Nephron (organoid): ENCODE measurements around the gene ABCA7.
A peak's percentile ranks its signal among the peaks of the same experiment; 100 is the strongest.

Source experiments
- H3K27ac Mint-ChIP-seq, 3 experiments: 2 replicates each; pipeline ENCODE4 v1.8.0; 2020; ENCODE audit warnings: mixed read lengths in 3 of 3, mild to moderate bottlenecking in 2 of 3, moderate library complexity in 1 of 3
- H3K27me3 Mint-ChIP-seq: 2 replicates; pipeline ENCODE4 v1.8.0; 2021; ENCODE audit warnings: low read depth, mild to moderate bottlenecking, moderate library complexity, mixed read lengths
- H3K36me3 Mint-ChIP-seq: 2 replicates; pipeline ENCODE4 v1.8.0; 2020; ENCODE audit warnings: low read depth, mixed read lengths
- H3K4me1 Mint-ChIP-seq: 2 replicates; pipeline ENCODE4 v1.8.0; 2020; ENCODE audit warnings: mixed read lengths
- H3K4me3 Mint-ChIP-seq, 3 experiments: 2 replicates each; pipeline ENCODE4 v1.8.0; 2020; ENCODE audit warnings: mild to moderate bottlenecking in 3 of 3, mixed read lengths in 3 of 3, moderate library complexity in 2 of 3
- H3K9me3 Mint-ChIP-seq: 2 replicates; pipeline ENCODE4 v1.8.0; 2020; ENCODE audit warnings: mixed read lengths
- TF ChIP-seq, protein P1 (sequence below), 3 experiments: fragments of 200-600 bp; sonication (generic); IDR thresholded peaks; one replicate each; pipeline ENCODE4 v1.5.0; 2021; ENCODE audit warnings: antibody characterized with exemption in 3 of 3; ENCODE audit not compliant: unreplicated experiment in 3 of 3

ABCA7 gene

DNA sequence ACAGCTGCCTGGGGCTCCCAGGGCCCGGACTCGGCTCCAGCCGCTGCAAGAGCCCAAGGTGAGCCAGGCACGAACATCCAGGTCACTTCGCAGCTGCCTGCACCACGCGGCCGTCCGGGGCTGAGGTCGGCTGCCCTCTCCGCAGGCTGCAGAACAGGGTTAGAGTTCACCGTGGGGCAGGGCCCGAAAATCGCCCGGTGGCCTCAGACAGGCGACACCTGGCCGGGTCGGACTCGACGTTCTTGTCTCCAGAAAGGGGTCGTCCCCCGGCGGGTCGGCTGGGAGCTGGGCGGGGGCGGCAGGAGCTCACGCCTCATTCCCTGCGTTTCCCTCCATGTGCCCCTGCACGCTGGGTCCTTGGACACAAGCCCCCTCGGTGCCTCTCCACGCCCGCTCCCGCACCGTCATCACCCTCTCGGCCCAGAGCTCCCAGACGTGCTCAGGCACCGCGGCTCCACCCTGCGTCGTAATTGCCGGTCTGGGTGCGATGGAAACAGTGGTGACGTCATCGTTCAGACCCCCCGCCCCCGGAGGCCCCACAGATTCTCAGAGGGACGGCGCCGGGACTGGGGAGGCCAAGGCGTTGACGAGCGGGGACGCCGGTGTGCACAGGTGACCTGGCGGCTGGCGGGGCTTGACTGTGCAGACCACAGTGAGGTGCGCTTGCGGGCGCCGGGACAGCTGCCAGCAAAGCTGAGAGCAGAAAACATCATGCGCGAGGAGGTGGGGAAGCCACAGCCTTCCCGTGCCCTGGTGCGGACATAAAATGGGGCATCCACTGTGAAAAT is 43.7 kb upstream of the ABCA7 start:
- Mint-ChIP-seq H3K36me3 (peaks cover 4% of the 10 kb centered on the region), H3K27me3 (peaks cover 50% of the 10 kb centered on the region), H3K4me1 (peaks cover 10% of the 10 kb centered on the region), H3K9me3 (no peaks in the 10 kb centered on the region), H3K4me3 (peak overlapping the region in 2 of 3 experiments; percentile 10 to 29), H3K27ac (no peak overlapping the region)
- TF ChIP-seq, protein P1, sequence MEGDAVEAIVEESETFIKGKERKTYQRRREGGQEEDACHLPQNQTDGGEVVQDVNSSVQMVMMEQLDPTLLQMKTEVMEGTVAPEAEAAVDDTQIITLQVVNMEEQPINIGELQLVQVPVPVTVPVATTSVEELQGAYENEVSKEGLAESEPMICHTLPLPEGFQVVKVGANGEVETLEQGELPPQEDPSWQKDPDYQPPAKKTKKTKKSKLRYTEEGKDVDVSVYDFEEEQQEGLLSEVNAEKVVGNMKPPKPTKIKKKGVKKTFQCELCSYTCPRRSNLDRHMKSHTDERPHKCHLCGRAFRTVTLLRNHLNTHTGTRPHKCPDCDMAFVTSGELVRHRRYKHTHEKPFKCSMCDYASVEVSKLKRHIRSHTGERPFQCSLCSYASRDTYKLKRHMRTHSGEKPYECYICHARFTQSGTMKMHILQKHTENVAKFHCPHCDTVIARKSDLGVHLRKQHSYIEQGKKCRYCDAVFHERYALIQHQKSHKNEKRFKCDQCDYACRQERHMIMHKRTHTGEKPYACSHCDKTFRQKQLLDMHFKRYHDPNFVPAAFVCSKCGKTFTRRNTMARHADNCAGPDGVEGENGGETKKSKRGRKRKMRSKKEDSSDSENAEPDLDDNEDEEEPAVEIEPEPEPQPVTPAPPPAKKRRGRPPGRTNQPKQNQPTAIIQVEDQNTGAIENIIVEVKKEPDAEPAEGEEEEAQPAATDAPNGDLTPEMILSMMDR (IDR thresholded peaks at IDR 0.05; ENCODE audit: unreplicated experiment in 3 of 3): no peak

- no peaks in the 10 kb centered on the region for H3K36me3 Mint-ChIP-seq
- TF ChIP-seq, protein P1 (IDR thresholded peaks at IDR 0.05; ENCODE audit: unreplicated experiment in 3 of 3): no peak
- H3K4me3 Mint-ChIP-seq: peak overlapping the region in 2 of 3 experiments; percentile 7 to 59
- no peaks in the 10 kb centered on the region for H3K9me3 Mint-ChIP-seq
- H3K4me1 Mint-ChIP-seq: peaks cover 10% of the 10 kb centered on the region
- H3K27ac Mint-ChIP-seq: no peak overlapping the region
- peaks cover 65% of the 10 kb centered on the region for H3K27me3 Mint-ChIP-seq
These were observed 41.8 kb upstream of the ABCA7 start for GRCh38 chr19:998064-998463.

GRCh38 chr19:999379-999719 is 40.6 kb upstream of the ABCA7 start:
- Mint-ChIP-seq H3K27me3 (peaks cover 71% of the 10 kb centered on the region), H3K36me3 (no peaks in the 10 kb centered on the region), H3K4me3 (peak overlapping the region; percentile 61 to 76 (median 66)), H3K9me3 (no peaks in the 10 kb centered on the region), H3K4me1 (peaks cover 10% of the 10 kb centered on the region), H3K27ac (no peak overlapping the region)
- TF ChIP-seq, protein P1 (IDR thresholded peaks at IDR 0.05; ENCODE audit: unreplicated experiment in 3 of 3): no peak

DNA sequence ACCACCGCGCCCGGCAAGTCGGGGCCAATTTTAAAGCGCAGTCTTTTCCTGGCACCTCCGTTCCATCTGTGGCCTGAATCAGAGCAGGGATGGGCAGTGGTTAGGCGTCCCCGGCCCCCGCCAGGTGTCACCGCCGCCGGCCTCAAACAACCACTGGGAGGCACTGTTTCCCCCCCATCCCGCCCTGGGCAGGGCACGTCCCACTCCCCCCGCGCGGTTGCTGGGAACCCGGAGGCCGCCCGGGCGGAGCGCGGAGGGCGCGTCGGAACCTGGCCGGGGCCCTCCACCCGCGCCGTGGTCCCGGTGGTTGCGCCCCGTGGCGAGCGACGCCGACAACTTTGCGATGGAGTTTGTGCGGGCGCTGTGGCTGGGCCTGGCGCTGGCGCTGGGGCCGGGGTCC is 39.8 kb upstream of the ABCA7 start, which contains the start of gene GRIN3B:
Gene GRIN3B, plus strand, starts transcription at position 325 of the 400 bp plus-strand sequence. Its CDS starts 19 bp downstream, at position 344.
- Mint-ChIP-seq H3K36me3 (no peaks in the 10 kb centered on the region), H3K27ac (no peak within 1 kb of the TSS), H3K4me3 (peak within 1 kb of the TSS; percentile 61 to 76 (median 66)), H3K9me3 (no peaks in the 10 kb centered on the region), H3K27me3 (peaks cover 71% of the 10 kb centered on the region), H3K4me1 (peaks cover 10% of the 10 kb centered on the region)
- TF ChIP-seq, protein P1 (IDR thresholded peaks at IDR 0.05; ENCODE audit: unreplicated experiment in 3 of 3): peak; percentile 53 to 64 (median 64)

DNA sequence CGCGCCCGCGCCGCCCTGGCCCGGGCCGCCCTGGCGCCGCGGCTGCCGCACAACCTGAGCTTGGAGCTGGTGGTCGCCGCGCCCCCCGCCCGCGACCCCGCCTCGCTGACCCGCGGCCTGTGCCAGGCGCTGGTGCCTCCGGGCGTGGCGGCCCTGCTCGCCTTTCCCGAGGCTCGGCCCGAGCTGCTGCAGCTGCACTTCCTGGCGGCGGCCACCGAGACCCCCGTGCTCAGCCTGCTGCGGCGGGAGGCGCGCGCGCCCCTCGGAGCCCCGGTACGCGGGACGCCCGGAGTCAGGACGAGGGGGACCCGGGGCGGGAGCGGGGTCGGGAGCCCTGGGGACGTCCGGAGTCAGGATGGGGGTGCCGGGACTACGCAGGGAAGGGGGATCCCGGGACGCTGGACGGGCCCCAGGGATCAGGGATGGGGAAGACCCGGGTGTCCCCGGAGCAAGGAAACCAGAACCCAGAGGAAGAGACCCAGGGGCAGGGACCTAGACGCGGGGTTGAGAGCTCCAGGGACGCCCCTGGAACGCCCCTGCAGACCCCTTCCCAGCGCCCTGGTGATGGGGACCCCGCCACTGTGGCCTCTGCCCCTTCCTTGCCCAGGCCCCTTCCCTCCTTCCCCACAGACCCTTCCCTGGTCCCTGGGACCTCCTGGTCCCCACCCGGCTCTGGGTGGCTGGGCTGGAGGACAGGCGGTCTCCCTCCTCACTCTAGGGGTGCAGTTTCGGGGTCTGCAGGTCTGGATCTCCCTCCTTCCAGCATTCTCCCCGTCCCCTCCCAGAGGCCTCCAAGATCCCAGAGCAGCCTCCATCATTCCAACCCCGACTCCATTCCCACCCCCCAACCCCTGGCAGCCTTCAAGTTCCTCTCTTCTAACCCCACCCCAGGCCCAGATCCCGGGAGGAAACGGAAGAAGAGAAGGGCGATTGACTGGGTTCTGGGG is 39.0 kb upstream of the ABCA7 start:
- H3K9me3 Mint-ChIP-seq: no peaks in the 10 kb centered on the region
- H3K36me3 Mint-ChIP-seq: no peaks in the 10 kb centered on the region
- H3K27me3 Mint-ChIP-seq: peaks cover 67% of the 10 kb centered on the region
- peak overlapping the region in 2 of 3 experiments; percentile 53 to 56 for H3K4me3 Mint-ChIP-seq
- peaks cover 10% of the 10 kb centered on the region for H3K4me1 Mint-ChIP-seq
- no peak overlapping the region for H3K27ac Mint-ChIP-seq
- TF ChIP-seq, protein P1 (IDR thresholded peaks at IDR 0.05; ENCODE audit: unreplicated experiment in 3 of 3): no peak
